HG03066 (cell line): ENCODE results near the gene ITGB2.
A peak's percentile ranks its signal among the peaks of the same experiment; 100 is the strongest.
"Not testable (repeated sequence)": the region's sequence is repeated elsewhere in the genome, so short reads cannot be mapped to it uniquely, and the experiment has no call there.

ENCODE experiments used
- ATAC-seq: cut with Tn5 transposase; IDR thresholded peaks from one replicate; pipeline ENCODE4 v1.9.1; 2021; ENCODE audit warnings: low read depth; ENCODE audit not compliant: unreplicated experiment

Gene ITGB2

DNA sequence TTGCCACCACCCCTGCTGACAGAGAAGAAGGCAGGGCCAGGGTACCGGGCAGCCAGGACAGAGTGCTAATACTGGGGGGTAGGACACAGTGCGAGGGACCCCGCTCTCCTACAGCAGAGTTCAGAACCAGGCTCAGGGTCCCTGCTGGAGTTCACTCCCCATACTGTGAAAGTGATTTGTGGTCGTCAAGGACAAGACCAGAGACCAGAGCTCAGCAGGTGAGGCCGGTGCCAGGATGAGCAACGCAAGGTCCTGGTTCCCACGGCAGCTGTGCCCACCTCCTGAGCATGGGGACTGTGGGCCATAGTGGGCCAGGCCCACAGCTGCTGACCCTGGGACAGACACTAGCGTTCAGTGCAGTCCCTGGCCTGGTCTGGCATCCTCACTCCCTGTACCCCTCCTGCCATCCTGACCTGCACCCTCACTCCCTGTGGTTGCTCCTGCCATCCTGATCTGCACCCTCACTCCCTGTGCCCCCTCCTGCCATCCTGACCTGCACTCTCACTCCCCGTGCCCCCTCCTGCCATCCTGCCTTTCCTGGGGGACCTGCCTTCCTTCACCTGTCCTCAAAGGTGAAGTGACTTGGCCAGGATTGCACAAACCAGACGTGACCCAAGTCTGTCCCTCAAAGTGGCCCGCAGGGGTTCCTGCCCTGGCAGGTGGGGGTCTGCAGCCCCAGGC, 33.4 kb downstream of the ITGB2 start:
- no peak for ATAC-seq

DNA sequence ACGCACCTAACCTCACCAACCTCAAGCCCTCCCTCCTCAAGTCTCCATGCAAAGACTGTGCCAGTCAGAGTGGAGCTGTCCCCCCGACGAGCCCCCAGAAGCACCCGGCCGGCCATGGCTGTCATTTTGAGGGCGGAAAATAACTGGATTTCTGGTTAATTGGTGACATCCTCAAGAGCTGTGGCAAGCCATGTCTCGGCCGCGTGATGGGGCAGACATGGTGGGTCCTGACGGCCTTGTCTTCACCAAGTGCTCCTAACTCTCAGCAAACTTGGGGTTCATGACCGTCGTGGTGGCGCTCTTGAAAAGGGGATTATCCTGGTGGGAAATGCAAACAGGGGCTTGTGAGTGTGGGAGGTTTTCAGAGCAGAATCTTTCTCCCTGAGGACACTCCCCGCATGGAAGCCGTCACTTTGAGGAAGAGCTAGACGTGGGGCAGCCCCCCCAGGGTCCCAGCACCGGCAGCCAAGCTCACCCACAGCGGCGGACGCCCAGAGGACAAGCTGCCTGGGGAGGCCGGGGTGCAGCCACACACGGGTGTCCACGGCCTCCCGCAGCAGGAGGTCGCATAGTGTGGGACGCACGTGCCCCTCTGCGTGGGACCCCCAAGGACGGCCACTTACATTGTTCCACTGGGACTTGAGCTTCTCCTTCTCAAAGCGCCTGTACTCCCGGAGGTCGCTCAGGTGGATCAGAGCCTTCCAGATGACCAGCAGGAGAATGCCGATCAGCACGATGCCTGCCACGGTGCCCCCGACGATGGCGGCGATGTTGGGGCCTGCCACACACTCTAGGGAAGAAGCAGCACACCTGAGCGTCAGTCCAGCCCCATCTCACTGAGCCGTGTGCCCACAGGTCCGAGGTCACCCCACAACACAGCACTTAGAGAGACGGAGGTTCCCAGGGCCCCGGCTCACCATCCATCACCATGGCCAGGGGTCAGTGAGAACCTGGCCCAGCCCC, 34.3 kb downstream of the ITGB2 start:
- ATAC-seq, result no peak

DNA sequence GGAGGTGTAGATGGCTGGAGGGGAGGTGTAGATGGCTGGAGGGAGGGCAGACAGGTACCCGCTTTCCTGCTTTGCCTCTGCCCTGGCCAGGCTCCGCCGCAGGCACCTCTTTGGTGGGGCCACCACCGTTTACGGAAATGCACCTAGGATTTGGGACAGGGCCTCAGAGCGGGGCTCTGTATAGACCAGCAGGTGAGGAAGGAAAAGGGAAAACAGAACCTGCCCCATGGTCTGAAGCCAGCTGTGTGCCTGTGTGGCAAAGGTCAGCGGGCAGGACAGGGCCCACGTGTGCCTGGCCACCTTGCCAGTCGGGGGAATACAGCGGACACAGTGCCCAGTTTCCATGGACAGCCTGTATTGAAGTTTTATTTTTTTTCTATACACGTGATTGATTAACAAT, 35.1 kb downstream of the ITGB2 start:
- no peak for ATAC-seq

DNA sequence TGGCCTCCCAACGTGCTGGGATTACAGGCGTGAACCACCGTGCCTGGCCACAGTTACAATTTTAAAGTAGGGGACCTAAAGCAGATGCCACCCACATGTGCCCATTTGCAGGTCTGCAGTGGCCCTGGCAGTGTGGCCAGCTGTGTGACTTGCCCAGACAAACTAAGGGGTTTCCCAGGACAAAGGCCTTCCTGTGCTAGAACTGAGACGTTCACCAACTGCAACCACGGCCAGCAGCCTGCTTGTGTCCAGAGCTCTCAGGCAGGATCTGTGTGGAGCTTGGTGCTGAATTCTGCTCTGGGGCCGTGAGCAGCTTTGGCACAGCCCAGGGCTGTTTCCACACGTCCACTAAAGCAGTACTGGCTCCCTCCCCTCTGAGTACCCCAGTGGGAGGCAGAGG, 36.6 kb downstream of the ITGB2 start:
- no peak for ATAC-seq

DNA sequence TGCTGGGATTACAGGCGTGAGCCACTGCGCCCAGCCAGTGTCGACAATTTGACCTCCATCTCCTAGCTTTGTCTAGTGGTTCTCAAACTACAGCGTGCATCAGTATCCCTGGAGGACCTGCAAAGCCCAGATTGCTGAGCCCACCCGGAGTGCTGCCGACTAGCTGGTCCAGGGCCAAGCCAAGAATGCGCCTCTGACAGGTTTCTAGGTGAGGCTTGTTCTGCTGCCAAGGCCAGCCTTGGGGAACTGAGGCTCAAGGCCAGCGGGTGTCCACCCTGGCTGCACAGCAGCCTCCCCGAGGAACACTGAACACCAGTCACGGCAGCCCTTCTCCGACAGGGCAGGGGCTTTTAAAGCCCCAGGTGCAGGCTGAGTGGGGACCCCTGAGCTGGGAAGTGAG, 37.4 kb downstream of the ITGB2 start:
- ATAC-seq, result no peak

DNA sequence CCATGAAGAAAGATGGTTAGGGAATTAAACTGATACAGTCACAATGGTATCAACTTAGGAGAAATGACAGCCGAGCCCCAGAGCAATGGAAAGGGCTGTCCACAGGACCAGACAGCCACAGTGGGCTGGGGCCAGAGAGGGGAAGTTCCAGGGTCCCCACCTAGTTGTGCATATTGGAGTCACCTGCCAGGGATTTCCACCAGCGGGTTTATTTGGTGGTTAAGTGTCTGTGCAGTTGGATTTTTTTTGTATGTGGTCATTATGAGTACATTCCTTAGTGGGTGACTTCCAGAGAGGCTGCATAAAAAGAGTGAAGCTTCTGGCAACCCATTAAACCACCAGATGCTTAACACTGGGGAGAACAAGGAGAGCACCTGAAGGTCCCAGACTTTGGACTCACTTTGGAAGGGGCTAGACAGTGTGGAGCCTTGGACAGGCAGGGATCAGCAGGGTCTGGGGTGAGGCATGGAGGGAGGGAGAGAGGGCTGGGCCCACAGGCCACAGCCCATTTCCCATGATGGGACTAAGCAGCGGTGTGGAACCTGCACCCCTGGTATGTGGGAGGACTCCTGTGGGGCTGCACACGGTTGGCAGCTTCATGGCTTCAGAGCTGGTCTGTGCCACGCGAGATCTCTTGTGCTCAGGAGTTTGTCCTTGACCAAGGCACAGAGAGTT, 39.4 kb downstream of the ITGB2 start:
- no peak for ATAC-seq

DNA sequence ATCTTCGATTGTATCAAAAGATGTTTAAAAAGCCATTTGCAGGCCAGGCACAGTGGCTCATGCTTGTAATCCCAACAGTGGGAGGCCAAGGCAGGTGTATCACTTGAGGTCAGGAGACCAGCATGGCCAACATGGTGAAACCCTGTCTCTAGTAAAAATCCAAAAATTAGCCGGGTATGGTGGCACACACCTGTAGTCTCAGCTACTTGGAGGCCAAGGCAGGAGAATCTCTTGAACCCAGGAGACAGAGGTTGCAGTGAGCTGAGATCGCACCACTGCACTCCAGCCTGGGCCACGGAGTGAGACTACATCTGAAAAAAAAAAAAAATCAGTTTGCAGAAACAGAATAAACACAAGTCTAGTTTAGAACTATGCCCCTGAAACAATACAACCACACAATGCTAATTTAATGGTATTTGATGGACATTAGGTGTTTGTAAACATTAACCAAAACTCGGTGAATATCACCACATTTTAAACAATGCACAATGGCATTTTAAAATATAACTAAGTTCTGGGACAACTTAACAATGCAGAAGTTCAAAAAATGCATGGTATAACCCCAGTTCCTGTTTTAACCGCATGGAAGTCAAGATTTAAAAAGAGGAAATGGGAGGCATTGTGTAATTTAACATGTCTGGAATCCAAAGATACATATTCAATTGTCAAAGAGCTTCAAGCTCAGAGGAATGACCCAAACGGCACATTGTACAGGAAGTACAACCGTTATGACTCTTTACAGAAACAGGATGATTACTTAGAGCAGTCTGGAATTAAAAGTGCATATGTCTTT, 40.1 kb downstream of the ITGB2 start:
- no peak for ATAC-seq

DNA sequence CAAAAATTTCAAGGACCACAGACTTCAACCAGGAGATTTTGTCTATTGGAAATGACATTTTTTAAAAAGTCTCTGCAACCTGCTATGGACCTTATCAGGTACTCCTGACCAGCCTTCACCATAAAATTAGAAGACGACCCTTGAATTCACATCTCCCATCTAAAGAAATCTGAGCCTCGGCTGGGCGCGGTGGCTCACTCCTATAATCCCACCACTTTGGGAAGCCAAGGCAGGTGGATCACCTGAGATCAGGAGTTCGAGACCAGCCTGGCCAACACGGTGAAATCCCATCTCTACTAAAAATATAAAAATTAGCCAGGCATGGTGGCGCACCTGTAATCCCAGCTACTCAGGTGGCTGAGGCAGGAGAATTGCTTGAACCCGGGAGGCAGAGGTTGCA, 41.5 kb downstream of the ITGB2 start:
- not testable (repeated sequence) for ATAC-seq

DNA sequence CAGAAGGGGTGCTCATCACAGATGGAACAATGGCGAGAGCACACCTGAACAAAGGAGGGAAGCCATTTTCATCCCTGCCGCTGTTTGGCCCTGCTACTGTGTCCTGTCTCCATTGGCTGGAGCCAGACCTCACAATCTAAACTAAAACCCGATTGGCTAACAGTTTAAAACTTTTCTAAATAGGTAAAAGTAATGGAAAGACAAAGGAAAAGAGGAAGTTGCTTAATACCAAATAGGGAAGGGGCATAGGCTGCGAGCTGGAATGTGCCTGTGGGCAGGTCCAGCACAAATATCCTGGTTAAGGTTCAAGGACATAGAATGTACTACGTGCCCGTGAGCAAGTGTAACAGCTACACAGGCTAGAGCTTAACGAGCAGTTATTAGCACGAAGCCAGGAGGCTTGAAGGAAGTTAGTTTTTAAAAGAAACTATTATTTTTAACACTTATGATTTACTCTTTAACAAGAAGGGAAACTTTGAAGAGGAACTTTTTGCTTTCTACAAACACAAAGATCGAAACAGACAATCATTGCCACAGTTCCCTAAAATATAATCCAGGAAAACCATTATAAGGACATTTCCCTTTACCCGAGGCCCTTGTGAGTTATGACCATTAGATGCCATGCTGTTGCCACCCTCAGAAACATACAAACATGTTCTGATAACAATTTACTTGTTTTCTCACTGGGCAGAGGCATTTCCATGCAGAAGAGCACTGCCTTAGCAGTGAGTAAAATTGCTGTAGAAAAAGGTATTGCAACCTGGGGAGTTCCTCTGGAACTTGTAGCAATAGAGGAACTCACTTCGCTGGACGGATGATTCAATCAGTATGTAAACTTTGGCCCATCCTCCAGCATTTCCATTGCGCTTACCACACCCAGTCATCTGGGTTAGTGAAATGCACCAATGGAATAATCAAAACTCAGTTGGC, 42.4 kb downstream of the ITGB2 start:
- ATAC-seq, result no peak

DNA sequence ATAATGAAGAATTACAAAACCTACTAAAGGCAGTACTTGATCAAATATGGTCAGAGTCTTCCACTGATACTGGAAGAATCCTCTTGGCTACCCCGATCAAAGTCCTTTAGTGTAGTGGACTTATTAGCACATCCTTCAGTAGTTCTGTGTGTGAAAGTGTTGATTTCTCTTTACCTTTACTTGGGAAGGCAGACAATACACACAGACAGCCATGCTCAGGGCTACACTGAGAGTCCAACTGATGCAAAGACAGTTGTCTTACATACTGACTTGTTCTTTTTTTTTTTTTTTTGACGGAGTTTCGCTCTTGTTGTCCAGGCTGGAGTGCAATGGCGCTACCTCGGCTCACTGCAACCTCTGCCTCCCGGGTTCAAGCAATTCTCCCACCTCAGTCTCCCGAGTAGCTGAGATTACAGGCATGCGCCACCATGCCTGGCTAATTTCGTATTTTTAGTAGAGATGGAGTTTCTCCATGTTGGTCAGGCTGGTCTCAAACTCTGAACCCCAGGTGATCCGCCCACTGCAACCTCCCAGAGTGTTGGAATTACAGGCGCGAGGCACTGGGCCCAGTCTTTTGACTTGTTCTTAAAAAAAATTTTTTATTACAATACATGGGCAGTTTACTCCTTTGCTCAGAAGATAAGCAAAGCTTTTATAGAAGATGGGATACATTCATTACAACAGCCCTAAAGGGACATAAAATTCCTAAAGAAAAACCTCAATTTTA, 43.7 kb downstream of the ITGB2 start:
- no peak for ATAC-seq

DNA sequence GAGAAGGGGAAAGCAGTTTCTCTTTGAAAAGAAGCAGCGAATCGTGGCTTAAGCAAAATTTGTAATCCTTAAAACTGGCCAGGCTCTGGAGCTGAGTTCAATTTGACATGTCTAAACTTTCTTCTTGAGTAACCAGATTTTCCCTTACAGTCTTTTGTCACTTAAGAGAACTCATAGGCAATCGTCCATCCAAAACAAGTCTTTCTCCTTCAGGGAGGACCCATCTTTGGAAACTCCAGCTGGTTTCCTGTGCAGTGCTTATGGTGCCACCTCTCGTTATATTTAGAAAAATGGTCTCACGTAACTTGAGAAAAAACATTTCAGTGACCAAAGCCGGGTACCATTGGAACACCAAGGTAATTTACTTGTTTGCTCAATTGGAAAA, 45.4 kb downstream of the ITGB2 start:
- ATAC-seq, result no peak

DNA sequence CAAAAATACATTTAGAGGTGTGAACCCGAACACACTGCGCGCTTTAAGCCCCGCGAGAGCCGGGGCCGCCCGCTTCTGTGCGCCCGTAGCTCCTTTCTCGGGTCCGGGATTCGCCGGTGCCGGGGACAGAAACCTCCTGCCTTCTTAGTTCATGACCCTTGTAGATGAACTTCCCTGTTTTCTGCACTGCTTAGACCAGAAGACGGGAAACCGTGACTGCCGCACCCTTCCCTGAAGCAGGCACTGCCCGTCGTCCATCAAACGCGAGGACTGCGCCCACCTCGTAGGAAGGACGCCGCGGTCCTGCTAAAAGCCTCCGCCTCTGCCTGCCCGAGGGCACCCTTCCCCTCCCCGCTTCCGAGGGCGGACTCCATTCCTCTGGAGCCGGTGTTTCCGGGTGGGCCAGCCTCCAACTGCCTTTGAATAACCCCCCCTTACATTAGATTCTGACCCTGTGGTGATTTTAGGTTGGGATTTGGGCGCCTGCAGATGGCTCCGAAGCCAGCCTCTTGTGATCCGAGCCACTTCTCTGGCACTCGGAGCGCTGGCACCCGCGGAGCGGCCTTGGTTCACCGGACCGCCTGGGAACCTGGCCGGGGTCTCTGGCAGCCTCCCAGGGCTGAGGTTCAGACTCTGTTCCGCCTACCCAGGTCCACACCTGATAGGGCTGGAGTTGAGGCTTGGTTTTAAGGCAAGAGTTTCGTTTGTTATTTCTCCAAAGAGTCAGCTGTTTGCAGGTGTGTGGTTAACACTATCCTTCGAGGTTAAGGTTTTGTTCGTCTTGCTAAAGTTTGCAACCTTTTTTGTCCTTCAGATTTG, 46.0 kb downstream of the ITGB2 start:
- ATAC-seq, result no peak

DNA sequence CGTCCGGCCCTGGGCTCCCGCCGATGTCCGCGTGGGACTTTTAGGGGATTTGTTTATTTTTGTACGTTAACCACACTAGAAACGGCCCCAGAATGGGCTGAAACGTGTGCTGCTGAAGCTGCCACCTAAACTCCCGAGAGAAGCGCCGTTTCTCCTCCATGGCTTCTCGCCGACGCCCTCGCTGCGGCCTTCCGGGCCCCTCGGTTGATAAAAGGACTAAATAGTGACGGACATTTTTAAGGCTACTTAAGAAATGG, 46.5 kb downstream of the ITGB2 start:
- ATAC-seq, result no peak

DNA sequence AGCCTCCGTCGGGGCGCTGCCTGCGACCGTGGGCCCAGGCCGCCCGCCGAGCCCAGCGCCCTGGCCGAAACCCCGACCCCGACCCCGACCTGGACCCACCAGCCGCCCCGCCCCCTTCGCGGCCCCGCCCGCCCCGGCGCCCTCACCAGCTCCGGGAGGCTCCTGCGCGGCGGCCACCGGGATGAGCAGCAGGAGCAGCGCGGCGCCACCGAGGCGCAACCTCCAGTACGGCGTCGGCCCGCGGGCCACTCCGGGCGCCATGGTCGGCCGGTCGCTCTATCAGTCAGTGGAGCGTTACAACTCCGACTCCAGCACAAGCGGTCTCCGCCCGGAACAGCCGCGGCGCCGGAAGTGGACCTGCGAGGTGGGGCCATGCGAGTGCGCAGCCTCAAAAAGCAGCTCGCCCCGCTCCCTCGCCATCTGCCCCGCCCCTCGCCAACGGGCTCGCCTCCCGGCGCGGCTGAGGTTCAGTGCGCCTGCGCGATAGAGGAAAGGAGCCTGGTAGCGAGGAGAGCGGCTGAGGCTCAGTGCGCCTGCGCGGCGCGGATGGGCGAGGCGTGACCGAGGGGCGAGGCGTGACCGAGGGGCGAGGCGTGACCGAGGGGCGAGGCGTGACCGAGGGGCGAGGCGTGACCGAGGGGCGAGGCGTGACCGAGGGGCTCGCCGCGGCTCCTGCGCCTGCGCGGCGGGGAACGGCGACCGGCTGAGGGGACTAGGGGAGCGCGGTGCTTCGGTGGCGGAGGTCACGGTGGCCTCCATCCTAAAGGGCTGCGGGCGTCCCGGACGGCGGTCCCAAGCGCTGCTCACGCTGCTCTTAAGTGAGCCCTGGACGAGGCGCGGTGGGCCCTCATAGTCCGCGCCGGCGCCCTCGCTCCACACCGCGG, 47.1 kb downstream of the ITGB2 start, which contains the start of gene PTTG1IP:
TSS of gene PTTG1IP (minus strand) at position 335 of the 884 bp plus-strand sequence. CDS start at position 261, 74 bp downstream.
- peak; percentile 52 for ATAC-seq

DNA sequence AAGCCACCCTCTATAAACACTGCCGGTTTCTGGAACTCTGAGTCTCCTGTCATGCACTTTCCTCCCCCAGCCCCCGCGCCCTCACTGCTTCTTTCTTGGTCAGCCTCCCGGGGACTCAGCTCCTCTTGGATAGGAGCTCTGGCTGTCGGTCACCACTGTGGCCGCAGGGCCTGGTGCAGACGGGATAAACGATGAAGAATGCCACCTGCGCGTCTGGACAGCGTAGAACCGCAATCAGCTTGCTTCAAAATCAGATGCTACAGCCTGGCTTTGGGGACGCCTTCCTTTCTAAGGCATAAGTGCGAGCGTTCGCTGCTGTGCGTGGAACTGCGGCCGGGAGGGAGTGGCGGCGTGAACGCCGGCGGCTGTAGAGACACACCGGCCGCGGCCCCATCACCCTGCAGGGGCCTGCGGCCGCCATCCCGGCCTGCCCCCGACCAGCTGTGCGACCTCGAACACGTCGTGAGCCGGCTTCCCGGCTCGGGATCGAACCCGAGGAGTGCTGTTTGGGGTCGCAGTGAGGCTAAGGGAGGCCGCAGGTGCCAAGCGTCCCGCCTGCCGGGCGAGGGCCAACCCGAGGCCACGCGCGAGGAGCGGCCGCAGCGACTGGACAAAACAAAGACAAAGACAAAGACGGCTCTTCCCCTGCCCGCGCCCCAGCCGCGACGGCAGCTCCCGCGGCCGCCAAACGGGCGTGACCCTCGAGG, 47.9 kb downstream of the ITGB2 start:
- ATAC-seq, result no peak

DNA sequence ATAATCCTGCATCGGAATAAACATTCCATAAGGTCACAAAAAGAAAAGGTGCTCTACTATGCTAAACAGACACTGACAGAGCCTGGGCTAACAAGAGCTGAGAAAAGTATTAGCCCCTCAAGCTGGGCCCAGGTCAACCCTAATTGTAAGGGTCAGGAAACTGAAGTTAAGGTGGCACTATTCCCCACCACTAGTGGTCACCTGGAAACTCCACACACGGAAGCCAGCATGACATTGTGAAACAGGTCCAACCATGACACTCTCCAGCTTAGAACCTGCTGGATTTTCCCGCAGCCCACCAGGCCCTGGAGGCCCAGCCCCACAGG, 48.4 kb downstream of the ITGB2 start:
- ATAC-seq, result no peak
